ENCODE measurements around the gene MYL10.

DNA sequence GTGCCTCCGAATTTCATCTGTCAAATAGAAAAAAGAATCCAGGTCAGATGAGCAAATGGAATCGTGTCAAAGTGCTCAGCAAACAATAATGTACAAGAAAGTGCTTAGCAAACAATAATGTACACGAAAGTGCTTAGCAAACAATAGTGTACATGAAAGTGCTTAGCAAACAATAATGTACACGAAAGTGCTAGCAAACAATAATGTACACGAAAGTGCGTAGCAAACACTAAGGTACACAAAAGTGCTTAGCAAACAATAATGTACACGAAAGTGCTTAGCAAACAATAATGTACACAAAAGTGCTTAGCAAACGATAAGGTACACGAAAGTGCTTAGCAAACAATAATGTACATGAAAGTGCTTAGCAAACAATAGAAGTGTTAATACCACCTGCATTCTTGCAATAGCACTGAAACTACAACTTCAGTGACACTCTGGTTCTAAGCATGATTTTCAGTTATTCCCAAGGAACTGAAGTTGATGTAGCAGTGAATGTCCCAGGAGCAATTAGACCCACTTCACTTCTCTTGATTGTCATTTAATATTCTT, 33.4 kb upstream of the MYL10 start:
- TF ChIP-seq, protein P1, sequence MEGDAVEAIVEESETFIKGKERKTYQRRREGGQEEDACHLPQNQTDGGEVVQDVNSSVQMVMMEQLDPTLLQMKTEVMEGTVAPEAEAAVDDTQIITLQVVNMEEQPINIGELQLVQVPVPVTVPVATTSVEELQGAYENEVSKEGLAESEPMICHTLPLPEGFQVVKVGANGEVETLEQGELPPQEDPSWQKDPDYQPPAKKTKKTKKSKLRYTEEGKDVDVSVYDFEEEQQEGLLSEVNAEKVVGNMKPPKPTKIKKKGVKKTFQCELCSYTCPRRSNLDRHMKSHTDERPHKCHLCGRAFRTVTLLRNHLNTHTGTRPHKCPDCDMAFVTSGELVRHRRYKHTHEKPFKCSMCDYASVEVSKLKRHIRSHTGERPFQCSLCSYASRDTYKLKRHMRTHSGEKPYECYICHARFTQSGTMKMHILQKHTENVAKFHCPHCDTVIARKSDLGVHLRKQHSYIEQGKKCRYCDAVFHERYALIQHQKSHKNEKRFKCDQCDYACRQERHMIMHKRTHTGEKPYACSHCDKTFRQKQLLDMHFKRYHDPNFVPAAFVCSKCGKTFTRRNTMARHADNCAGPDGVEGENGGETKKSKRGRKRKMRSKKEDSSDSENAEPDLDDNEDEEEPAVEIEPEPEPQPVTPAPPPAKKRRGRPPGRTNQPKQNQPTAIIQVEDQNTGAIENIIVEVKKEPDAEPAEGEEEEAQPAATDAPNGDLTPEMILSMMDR (IDR thresholded peaks at IDR 0.05), result no peak
- no peak for TF ChIP-seq POLR2A (IDR thresholded peaks at IDR 0.05)

Data from body of pancreas (tissue), 4 donors.